Bladder microvascular endothelial cell (primary cell): ENCODE data around the gene RANBP2. TPM values are rescaled to one million over a fixed set of nuclear protein-coding genes. Genes with fewer than 3 reads are reported as not detected.

ENCODE experiments used
- total RNA-seq: library from RNA; depleted of rRNA; stranded (reverse); fragments of >200 nt; gene quantifications from 2 replicates; pipeline ENCODE4 v1.2.3, GENCODE V29; 2014

RANBP2 gene
- total RNA-seq: 44.2 and 108 TPM in 2 replicates

DNA sequence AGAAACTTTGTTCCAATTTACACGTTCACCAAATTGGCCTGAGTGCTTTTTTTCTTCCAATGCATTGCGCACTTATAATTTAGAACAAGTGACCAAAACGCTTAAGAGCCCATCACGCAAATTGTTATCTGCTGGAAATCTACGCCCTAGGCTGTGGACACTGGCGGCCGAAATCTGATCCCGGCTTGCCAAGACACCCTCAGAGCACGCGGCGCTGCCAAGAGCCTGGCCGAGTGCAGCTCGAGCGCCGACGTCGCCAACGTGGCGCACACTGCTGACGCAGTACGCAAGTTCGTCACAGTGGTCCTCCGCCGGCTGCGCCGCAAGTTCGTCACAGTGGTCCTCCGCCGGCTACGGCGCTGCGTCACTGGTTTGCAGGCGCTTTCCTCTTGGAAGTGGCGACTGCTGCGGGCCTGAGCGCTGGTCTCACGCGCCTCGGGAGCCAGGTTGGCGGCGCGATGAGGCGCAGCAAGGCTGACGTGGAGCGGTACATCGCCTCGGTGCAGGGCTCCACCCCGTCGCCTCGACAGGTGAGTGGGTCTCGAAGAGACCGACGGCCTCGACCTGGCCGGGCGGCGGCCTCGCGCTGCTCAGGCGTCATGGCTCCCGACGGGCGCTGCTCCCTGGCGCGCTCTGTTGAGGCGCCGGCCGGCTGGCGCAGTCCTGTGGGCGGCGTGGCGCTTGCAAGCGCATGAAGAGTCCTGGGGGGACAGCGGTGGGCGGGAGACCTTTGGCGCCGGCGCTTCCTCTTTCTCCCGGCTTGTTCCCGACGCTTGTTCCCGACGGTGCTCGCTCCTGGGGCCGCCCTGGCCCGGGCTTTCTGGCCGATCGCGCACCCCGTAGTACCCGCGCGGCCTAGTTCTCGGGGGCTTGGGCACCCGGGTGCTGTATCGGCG is at the start of gene RANBP2:
RANBP2 (plus strand) TSS at position 334 of the 896 bp plus-strand sequence; CDS start at position 459, 125 bp downstream.

DNA sequence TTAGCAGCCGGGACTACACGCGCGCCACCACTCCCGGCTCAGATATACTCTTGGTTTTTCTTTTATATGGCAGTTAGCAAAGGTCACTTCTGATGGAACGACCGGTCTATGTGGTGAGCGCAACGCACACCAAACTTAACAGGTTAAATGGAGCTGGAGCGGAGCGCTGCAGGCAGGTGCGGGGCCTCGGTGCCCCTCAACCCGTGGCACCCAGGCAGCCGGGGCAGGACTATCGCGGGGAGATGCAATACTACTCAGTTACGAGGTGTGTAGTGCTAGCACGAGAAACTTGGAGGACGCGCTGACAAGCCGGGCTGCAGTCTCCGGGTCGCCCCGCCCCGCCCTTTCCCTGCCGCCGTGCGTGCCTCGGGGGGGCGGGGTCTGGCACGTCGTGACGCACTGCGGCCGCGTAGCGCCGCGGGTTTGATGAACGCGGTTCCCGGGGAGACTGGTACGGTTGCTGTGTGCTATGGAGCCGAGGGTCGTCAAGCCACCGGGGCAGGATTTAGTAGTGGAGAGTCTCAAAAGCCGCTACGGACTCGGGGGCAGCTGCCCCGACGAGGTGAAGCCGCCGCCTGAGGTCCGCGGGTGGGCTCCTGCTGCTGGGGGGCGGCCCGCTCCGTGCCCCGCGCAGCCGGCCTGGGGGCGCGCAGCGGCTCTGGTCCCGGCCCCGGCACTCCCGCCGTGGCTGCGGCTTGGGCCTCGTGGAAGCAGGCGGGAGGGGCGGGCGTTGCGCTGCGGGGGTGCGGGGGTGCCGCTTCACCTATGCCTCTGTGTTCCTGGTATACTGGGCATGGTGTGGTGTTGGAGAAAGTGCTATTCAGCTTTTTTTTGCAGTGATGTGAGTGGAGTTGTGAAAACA is 67.3 kb downstream of the RANBP2 start, which contains the start of gene CCDC138:
CCDC138 (plus strand) TSS at position 418 of the 862 bp plus-strand sequence; CDS start at position 470, 52 bp downstream.

Other genes with a start within 250 kb of the RANBP2 start
- 103 and 250 TPM in 2 replicates for gene LIMS1, start 185.0 kb upstream of the RANBP2 start, total RNA-seq
- 5.2 and 6.6 TPM in 2 replicates for gene CCDC138, start 67.3 kb downstream of the RANBP2 start, total RNA-seq